Effector CD8-positive, alpha-beta T cell (primary cell): ENCODE data around the gene DCAF8.

ENCODE experiments used
- DNase-seq: peaks from one replicate; lab custom pipeline; 2025; lab: John Stamatoyannopoulos, UW

The DCAF8 gene

DNA sequence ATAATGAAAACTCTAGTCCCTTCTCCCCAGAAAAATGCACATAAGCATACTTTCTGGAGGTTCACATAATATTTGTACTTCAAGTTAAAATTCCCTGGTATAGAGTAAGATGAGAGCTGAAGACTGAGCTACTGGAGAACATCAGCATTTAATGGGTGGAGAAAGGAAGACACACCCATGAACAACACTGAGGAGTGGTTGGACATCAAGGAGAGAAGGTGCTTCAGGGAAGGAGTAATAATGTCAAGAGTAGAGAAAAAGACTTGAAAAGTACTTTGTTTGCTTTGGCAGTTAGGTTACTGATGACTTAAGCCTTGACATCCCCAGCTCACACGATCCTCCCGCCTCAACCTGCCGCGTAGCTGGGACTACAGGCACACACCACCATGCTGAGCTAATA is 35.3 kb downstream of the DCAF8 start:
- DNase-seq = no peak

DNA sequence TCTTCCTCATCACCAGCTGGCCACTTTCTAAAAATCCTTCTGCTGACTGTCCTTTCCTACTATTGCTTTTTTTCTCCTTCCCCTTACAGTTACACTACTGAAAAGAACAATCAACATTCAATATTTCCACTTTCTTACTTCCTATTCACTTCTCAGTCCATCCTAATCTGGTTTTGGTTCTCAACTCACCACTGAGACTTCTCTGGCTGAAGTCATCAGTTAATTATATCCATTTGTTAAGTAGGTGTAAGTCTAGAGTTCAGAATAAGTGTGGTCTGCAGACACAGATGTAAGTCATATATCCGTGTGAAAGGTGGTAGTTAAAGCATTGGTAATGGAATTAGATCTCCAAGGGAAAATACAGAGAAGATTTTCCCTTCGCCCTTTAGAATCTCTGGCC is 35.7 kb downstream of the DCAF8 start:
- DNase-seq = no peak

DNA sequence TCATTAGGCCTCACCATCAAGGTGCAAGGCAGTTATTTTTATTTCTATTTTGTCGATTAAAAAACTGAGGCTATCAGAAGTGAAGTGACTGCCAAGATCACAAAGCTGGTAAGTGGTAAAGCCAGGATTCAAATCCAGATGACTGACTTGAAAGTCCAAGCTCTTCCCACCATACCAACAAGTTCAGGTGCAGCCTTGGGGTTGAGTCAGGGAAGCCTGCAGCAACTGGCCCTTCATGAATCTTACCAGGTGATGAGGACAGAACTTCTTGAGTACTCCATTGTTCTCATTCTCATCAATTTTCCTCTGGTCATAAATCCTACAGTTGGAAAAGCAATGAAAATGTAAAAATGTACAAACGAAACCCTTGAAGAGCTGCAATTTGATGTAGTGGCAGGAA is 37.0 kb downstream of the DCAF8 start:
- DNase-seq = no peak

DNA sequence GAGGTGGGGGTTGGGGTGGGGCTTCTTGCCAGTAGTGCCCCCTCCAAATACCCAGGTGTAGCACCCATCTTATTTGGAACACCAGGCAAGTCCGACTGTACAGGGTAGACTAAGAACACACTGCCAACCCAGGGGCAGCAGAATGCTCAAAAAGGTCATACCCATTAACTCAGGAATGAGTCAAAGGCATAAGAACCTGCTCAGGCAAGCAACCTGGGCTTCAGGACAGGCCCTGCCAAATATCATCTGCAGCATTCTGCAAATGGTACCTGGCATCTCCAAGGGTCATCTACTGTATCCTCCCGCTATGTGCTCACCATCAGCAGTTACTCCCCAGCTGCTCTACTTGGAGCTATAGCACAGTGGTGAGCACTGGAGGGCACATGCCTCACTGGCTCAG is 37.7 kb downstream of the DCAF8 start:
- DNase-seq = no peak

DNA sequence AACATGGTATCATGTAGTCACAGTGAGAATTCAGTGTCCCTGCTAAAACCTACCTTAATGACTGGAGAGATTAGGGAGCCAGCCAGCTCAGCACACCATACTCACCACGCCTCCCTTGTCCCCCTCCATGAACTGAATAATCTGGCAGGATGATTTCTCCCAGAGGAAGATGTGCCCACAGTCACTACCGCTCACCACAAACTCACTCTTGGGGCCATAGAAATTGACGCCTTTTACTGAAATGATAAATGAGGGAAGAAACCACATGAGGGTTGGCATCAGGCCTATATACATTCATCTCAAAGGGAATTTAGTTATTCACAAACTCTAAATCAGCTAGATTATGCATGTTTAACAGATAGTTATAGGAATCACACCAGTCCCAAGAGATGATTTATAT is 39.8 kb downstream of the DCAF8 start:
- no peak for DNase-seq

DNA sequence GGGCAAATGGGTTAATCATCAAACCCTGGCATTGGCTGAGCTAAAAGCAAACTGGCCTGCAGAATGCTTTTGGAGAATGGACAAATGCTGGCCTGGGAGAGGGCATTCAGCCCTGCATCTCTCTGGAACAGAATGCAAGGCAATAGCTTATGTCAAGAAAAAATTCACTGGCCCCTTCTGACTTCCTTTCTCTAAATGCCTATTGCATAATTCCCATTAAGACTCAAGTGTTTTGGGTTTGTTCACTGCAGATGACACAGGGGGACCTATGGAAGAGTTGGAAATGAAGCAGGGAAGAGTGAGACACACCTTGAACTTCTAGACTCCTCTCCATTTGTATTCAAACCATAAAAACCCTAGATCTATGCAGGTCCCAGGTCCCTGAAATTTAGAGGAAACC is 41.3 kb downstream of the DCAF8 start:
- DNase-seq = no peak

DNA sequence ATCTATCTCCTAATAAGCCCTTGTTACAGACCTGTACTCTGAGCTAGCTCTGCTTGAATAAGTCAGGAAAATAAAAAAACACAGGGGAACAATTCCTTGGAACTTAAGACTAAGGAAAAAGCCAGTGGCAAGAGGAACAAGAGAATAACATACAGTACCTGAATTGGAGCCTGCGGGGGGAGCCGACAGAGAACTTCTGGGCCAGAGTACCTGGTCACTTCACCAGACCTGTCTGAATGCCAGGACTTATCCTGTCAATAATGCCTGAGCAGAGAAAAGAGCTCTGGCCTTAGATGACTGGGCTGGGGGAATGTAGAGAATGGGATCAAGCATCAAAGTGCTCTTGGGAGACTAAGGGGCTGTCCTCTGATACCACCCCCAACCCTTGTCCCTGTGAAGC is 42.0 kb downstream of the DCAF8 start:
- DNase-seq = no peak

DNA sequence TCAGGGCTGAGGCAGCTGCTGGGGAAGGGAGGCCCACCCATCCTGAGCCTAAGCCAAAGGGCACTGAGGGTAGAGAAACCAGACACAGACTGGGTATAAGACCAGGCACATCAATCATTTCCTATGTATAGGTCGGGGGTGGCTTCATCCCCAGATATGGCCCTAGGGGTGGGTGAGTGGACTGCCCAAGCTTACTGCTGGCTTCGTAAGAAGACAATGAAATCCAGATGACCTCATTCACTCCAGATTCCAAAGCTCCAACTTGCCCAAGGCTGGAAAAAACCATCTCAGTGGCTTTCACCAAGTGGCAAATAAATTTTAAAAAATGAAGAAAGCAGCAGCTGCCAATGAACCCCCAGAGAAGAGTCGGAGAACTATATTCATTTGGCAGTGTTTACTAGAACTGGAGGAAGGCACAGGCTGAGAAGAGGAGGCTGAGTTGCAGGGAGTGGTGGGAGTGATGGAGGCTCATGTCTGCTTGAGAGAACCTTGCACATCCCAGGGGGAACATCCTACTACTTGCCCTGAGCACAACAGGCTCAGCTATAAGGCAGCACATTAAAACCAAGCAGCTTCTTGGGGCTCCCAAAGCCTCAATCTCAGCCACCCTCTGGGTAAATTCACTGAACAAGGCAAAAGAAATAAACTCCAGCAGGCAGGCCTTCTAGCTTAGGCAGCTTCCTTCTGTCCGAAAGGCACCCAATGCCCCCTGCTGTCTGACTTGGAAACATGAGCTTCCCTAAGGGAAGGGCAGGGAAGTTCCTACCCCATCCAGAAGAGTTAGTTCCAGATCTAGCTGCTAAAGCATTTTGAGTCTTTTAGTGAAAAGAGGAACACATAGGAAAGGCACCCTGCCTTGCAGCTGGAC is 43.1 kb downstream of the DCAF8 start:
- DNase-seq = no peak

DNA sequence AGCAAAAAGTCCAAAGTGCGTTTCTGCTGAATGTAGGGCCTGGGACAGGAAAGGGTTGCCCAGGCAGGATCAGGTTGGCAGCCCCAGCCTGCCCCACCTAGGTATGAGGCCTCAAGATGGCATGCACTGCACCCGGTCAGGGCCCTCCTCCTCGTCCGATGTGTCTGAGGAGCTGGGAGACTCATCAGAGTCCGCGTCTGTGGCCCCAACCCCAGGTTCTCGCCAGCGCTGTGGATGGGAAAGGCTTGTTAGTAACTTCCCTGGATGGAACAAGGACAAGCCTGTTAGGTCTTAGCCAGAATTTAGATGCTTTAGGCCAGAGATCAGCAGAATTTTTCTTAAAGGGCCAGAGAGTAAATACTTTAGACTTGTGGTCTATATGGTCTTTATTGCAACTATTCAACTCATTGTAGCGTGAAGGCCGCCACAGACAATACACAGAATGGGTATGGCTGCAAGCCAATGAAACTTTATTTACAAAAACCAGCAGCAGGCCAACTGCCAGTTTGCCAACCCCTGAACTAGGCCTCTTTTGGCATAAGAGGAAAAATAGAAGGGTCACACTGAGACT is 44.8 kb downstream of the DCAF8 start:
- no peak for DNase-seq

DNA sequence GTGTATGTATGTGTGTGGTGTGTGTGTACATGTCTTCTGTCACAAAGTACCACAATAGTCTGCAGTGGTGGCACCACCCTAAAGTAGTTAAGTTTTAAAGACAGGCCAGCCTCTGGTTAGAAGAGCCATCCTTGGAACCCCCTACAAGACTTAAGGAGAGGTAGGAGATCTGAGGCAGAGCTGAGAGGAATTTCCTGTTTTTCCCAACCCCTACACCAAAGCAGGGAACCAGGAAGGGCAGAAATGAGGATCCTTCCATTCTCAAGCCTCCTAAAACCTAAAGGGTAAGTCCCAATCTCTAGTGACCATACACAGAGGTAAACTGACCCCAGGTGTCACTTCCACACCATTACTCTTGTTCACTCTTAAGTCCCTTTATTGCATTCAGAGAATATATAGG is 46.0 kb downstream of the DCAF8 start:
- DNase-seq = no peak

DNA sequence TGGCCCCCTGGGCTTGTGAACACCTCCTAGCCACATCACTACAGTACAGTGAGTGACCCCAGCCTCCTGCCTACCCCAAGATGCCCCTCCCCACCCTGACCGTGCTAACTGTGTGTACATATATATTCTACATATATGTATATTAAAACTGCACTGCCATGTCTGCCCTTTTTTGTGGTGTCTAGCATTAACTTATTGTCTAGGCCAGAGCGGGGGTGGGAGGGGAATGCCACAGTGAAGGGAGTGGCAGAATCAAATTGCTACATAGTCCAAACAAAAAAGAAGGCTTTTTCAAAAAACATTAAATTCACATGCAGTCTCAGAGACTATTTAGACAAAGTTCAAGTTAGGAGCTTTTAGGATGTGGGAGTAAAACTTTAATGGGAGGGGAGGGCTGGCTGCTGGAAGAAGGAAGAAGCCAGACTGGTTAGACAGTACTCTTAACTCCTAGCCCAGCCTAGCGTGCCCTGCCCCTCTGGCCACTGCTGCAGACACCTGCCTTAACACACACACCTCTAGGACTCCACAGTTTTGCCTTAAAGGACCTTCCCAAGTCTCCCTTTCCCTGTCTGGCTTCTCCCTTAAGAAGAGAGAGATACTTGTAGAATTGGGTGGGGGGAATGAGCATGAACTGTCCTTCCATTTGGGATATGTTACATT is 47.7 kb downstream of the DCAF8 start:
- DNase-seq = no peak

DNA sequence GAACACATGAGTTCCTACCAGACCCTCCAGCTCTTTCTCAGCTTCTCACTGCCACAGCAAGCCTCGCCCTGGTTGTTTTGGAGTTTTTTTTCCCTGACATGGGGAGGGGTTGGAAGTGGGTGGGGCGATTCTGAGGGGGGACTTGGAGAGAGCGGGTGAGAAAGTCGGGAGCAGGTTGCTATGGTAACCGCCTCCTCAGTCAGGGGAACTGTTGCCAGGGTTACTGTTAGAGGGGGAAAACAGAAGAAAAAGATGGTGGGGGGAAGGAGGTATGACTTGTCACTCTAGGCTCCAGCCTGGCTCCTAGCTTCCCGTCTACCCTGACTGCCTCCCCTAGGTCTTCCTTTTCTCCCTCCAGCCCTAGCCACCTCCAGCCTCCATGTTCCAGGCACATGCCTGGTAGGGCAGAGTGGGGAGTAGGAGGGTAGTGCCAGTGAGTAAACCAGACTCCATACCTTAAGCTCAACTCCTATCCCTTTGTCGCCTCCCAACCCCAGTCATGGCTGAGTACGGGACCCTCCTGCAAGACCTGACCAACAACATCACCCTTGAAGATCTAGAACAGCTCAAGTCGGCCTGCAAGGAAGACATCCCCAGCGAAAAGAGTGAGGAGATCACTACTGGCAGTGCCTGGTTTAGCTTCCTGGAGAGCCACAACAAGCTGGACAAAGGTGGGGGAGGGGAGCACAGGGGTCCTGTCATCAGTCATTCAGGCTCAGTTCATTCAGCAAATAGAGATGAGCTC is 51.1 kb downstream of the DCAF8 start:
- DNase-seq = no peak

DNA sequence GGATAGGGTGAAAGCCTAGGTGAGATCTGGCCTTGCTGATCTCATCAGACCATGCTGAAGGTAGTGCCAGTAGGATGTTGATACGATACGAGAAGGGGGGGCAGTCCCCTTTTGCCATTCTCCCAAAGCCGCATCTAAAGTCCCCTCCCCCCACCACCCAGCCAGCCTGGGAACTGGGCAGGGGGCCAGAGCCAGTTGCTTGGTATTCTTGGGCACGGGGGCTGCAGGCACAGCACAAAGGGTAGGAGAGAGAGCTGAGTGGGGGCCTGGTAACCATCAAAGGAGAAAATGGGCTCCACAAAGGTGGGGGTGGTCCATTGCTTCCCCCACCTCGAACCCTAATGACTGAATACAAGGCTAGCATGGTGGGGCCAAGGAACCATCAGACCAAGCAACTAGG is 51.8 kb downstream of the DCAF8 start:
- DNase-seq = no peak

DNA sequence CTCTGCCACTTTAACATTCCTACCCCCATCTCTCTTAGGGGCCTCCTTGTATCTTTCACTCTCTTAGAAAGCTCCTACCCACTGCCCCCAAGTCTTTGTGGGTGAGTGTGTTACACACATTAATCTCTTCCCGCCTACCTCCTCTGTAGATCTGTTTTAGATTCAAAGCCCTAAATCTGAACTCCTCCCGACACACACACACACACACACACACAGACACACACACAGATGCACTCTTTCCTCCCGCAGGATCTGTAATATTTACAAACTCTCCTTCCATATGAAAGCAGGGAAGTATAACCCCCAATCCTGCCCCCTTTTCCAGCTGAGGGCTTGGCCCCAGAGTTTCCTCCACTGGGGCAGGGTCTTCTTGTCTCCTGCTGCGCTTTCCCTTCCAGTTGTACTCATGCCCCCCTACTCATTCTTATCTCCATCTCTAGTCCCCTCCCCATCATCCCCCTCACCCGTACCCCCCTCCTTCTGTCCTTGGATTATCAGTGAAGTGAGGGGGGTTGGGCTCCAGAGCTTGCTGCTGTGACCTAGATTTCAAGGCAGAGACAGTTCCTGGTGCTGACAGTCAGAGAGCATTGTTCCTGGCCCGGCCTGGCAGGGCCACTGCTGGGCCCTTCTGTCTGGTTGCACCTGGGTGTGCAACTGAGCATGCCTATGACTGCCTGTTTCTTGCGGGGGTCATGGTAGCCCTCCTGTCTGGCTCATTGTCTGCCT is 52.9 kb downstream of the DCAF8 start:
- no peak for DNase-seq

DNA sequence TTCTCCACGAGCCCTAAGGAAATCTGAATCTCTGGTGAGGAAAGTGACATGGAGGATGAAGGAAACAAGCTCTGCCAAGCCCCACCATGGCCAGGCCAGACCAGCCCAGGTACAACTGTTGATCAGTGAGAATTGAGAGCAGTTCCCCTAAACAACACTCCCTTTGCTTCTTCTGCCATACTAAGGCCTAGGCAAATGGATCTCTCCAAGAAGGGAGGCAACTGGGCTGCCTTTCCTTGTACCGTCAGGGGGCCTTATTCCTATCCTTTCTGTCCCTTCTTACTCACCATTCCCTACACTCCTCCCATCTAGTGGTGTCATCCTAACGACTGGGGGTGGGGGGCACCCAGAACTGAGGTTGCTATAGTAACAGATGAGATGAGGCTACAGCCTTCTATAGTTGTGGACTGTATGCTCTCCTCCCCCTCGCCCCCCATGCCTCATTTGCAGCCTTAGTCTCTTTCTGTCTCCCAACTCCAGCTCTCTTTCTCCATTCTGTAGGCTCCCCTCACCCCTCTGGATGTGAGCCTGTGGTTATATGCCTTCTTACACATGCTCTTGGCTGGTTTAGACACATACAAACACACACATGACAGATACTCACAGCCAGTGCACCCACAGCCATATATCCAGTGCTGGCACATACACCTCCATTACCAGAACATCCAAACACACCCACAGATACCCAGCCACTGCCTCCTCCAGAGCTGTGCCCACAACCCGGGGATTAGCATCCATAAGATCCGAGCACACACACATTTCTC is 53.6 kb downstream of the DCAF8 start:
- no peak for DNase-seq

DNA sequence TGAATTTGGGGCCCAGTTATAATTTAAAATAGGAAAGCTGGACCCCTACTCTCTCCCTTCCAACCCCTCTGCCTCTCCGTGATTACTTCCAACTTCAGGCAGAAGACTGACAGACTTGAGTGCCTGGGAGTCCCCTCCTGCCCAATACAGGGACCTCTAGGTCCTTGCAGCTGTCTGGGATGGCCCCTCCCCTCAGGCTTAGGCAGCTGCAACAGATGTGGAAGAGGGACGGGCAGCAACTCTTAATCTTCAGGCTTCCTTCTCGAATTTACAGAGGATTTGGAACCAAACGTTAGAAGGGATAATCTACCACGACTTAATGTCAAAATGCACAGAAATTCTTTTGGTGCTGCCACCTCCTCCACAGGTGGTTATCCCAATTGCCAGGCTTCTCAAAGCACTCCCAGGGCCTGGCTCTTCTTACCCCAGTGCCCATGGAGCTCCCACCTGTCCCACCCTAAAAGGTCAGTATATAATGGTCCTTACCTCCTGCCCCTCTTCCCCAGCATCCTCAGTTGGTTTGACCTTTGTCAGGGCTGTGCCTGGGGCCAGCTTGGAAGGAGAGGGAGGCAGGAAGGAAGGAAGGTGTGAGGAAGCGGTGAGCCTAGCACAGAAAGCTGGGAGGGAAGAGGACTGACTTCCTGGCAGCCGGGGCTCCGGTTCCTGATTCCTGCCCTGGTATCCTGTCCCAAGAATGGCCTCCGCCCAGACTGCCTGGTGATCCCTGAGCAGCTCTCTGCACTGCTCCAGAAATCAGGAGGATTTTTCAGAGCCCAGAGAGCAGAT is 54.4 kb downstream of the DCAF8 start:
- DNase-seq = no peak

DNA sequence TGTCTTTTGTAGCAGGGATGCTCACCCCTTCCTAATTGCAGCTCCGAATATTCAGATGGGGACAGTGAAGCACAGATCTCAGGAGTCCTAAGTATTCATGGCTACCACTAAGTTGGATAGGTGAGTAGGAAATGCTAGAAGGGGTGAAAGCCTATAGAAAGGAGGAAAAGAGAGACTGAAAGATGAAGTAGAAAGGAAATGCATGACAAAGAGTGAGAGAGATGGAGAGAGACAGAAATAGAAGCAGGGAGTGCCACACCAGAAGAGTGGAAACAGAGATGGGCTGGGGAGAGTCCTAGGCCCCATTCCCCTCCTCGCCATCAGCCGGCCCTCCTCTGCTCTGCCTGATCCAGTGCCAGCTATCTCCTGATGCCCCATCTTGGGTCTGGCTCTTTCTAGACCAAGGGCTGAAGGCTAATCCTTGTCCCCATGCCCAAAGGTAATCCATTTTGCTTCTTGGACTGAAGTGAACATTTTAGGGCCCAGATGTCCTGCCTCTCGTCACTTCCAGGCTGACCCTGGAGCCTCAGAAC is 55.2 kb downstream of the DCAF8 start:
- DNase-seq = no peak

DNA sequence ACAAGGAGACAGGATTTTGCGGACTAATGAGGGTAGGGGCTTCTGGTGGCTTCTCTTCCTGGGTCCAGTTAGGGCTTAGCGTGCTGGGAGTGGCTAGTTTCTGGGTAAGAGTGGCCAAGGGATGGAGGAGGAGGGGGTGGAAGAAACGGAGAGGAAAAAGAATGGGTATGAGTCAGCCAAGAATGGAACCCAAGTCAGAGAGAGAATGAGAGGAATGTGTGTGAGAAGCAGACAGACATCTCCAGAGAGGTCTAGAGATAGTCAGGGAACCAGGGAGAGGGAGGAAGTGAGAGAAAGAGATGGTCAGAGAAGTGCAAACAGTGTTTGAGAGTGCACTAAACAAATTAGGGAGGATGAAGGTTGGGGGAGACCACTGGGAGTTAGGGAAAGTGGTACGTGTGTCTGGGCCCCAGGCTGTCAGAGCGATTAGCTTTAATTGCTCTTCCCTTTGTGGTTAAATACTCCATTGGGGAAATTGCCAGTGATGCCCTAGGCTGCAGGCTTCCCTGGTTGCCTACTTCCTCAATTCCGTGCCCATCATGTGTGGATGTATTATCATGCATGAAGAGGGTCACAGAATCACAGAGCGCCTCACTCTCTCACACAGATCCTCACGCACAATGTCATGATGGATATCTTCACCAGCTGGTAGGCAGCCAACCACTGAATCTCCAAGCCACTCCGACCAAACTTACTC is 55.8 kb downstream of the DCAF8 start:
- DNase-seq = no peak

DNA sequence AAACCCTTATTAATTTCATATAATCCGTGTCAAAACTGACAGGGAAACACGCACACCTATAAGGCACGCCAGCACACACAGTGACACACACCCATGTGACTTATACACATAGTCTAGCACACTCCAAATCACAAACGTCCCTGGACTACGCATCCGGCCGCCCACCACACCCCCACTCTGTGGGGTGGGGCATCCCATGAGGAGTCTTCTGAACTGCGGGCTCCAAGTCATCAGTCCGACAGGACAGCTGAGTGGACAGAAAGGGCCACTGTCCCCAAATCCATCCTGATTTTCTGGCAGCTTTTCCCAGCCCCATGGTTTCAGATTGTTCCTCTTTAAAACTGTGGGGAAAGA is 56.3 kb downstream of the DCAF8 start:
- DNase-seq = no peak
